ENCODE measurements around the gene DCAF11.
A peak's percentile ranks its signal among the peaks of the same experiment; 100 is the strongest.

The DCAF11 gene

GRCh38 chr14:24106672-24107271 lies 7.8 kb upstream of the DCAF11 start (continued):
- TF ChIP-seq ZBTB10 (tag by site-specific recombination; IDR thresholded peaks at IDR 0.05) (no peak), ZNF274 (IDR thresholded peaks at IDR 0.05; ENCODE audit: low read length) (no peak), ZNF274 (tag by site-specific recombination; IDR thresholded peaks at IDR 0.05; ENCODE audit: borderline replicate concordance) (no peak), PRDM1 (tag by site-specific recombination; IDR thresholded peaks at IDR 0.05) (no peak), ZIC2 (tag by site-specific recombination; IDR thresholded peaks at IDR 0.05) (no peak), CTCF (tag by site-specific recombination; IDR thresholded peaks at IDR 0.05) (no peak), ZNF184 (tag by site-specific recombination; IDR thresholded peaks at IDR 0.05) (no peak)

GRCh38 chr14:24108336-24108874 lies 6.2 kb upstream of the DCAF11 start:
- Histone ChIP-seq H3K4me1 (ENCODE audit: control insufficient read depth, insufficient read depth, low read length) (no peaks in the 10 kb centered on the region), H3K4me3 (ENCODE audit: low read depth, low read length) (no peak overlapping the region), H3K36me3 (ENCODE audit: control insufficient read depth in 2 of 2, insufficient read depth in 1 of 2, low read length in 2 of 2) (peaks cover 0 to 7% of the 10 kb centered on the region in 2 experiments; a peak in 2 of 3 replicates), H3K27ac (ENCODE audit: extremely low read depth, low read depth, low read length) (no peak overlapping the region), H3K9me3 (ENCODE audit: control insufficient read depth, insufficient read depth, low read depth, low read length) (no peaks in the 10 kb centered on the region)
- ChIA-PET CTCF (interaction anchor here (0.6 to 8.9 kb wide), 32 partner anchors 8 to 476 kb away, joined by 3 to 163 read pairs (median 4); partner anchors contain the start of genes CARMIL3, CHMP4A, EMC9 and IRF9), POLR2A (interaction anchor here (0.8 to 7.1 kb wide), 9 partner anchors 14 to 80 kb away, joined by 3 to 56 read pairs (median 5); partner anchors contain the start of genes EMC9, IPO4, IRF9 and PCK2)
- TF ChIP-seq ZNF121 (tag by site-specific recombination; IDR thresholded peaks at IDR 0.05) (peak; percentile 93), ZNF548 (tag by site-specific recombination; IDR thresholded peaks at IDR 0.05) (no peak), ZNF473 (tag by site-specific recombination; IDR thresholded peaks at IDR 0.05) (no peak), SALL2 (tag by site-specific recombination; IDR thresholded peaks at IDR 0.05; ENCODE audit: borderline replicate concordance) (no peak), ZFP41 (tag by site-specific recombination; IDR thresholded peaks at IDR 0.05; ENCODE audit: borderline replicate concordance) (no peak)

DNA sequence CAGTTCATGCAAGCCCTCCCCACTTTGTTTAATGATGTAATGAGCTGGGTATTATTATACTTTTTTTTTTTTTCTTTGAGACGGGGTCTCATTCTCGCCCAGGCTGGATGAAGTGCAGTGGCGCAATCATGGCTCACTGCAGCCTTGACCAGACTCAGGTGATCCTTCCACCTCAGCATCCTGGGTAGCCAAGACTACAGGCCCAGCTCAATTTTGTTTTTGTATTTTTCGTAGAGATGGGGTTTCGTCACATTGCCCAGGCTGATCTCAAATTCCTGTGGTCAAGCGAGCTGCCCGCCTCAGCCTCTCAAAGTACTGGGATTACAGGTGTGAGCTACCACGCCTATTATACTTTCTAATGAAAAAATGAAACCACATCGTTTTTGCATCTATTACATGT lies 4.5 kb upstream of the DCAF11 start:
- Histone ChIP-seq H3K36me3 (ENCODE audit: control insufficient read depth in 2 of 2, insufficient read depth in 1 of 2, low read length in 2 of 2) (no peaks in the 10 kb centered on the region), H3K9me3 (ENCODE audit: control insufficient read depth, insufficient read depth, low read depth, low read length) (no peaks in the 10 kb centered on the region), H3K27ac (ENCODE audit: extremely low read depth, low read depth, low read length) (no peak overlapping the region), H3K4me1 (ENCODE audit: control insufficient read depth, insufficient read depth, low read length) (no peaks in the 10 kb centered on the region), H3K4me3 (ENCODE audit: low read depth, low read length) (no peak overlapping the region)
- CTCF ChIA-PET: interaction anchor here (0.6 to 8.9 kb wide), 13 partner anchors 9 to 821 kb away, joined by 3 to 163 read pairs (median 5); partner anchors contain the start of genes IRF9 and PCK2
- TF ChIP-seq ZNF121 (tag by site-specific recombination; IDR thresholded peaks at IDR 0.05) (no peak), ATF2 (tag by site-specific recombination; IDR thresholded peaks at IDR 0.05; ENCODE audit: low read depth) (0 out of 2 replicates have a peak, but pooled peaks have one; percentile 34)
- POLR2A ChIA-PET: interaction anchor here (0.5 to 7.1 kb wide), 7 partner anchors 12 to 399 kb away, joined by 3 to 56 read pairs (median 5); partner anchors contain the start of genes EMC9, PCK2 and PSME1
